Ascending aorta (tissue), 2 donors: ENCODE results near the gene CCL5. TPM values are rescaled to one million over a fixed set of nuclear protein-coding genes. Genes with fewer than 3 reads are reported as not detected.

Experiments
- DNase-seq, 2 donors: peaks; one replicate each; pipeline ENCODE4 v3.0.0-alpha.2; 2019; ENCODE audit warnings: low spot score in 2 of 2
- H3K27ac ChIP-seq, 2 donors: fragments of 200-600 bp; sonication (generic); one replicate each; pipeline ENCODE4 v1.5.1; 2016 to 2017; ENCODE audit warnings: mild to moderate bottlenecking in 1 of 2
- H3K27me3 ChIP-seq: fragments of 200-600 bp; sonication (generic); one replicate; pipeline ENCODE4 v1.5.1; 2017
- H3K36me3 ChIP-seq, 2 donors: fragments of 200-600 bp; sonication (generic); one replicate each; pipeline ENCODE4 v1.5.1; 2016
- H3K4me1 ChIP-seq, 2 donors: fragments of 200-600 bp; sonication (generic); one replicate each; pipeline ENCODE4 v1.5.1; 2016 to 2017; ENCODE audit warnings: mild to moderate bottlenecking in 1 of 2
- H3K4me3 ChIP-seq, 2 donors: fragments of 200-600 bp; sonication (generic); one replicate each; pipeline ENCODE4 v1.5.1; 2016 to 2017; ENCODE audit warnings: mild to moderate bottlenecking in 1 of 2
- H3K9me3 ChIP-seq, 2 donors: fragments of 200-600 bp; sonication (generic); one replicate each; pipeline ENCODE4 v1.5.1; 2016
- CTCF ChIP-seq, 3 experiments: fragments of 200-600 bp in 2 of 3; fragments of 450-650 bp in 1 of 3; sonication (generic) in 2 of 3; IDR thresholded peaks; one replicate each; pipeline ENCODE4 v1.5.1; 2016 to 2019; ENCODE audit warnings: antibody characterized with exemption in 3 of 3, mild to moderate bottlenecking in 1 of 3, moderate library complexity in 1 of 3
- intact Hi-C: fragments of 100-400 bp; cut with DNase I; formaldehyde crosslinking; loops from one replicate; pipeline ENCODE4 v1.15.1; 2023
- total RNA-seq: library from RNA; depleted of rRNA; stranded (reverse); fragments of >200 nt; gene quantifications from one replicate; pipeline ENCODE4 v1.1.0, GENCODE V29; 2016

The CCL5 gene
- total RNA-seq, 1 donor from 2014 or later = 43.2 TPM

GRCh38 chr17:35846055-35846809 is 33.9 kb downstream of the CCL5 start:
- Histone ChIP-seq H3K27ac (no peak overlapping the region), H3K36me3 (peaks cover 63 to 80% of the 10 kb centered on the region in 2 donors), H3K27me3 (no peaks in the 10 kb centered on the region), H3K9me3 (no peaks in the 10 kb centered on the region), H3K4me1 (no peaks in the 10 kb centered on the region), H3K4me3 (no peak overlapping the region)
- intact Hi-C loops = no loop called here
- no peak for DNase-seq
- no peak for TF ChIP-seq CTCF (IDR thresholded peaks at IDR 0.05)

- H3K9me3 ChIP-seq = no peaks in the 10 kb centered on the region
- H3K4me3 ChIP-seq = no peak overlapping the region
- H3K27me3 ChIP-seq = no peaks in the 10 kb centered on the region
- no peak for DNase-seq
- H3K36me3 ChIP-seq = peaks cover 77 to 90% of the 10 kb centered on the region in 2 donors
- TF ChIP-seq CTCF (IDR thresholded peaks at IDR 0.05) = no peak
- no peaks in the 10 kb centered on the region for H3K4me1 ChIP-seq
- no peak overlapping the region for H3K27ac ChIP-seq
- intact Hi-C loops = no loop called here
Observed at GRCh38 chr17:35844547-35844946, 35.6 kb downstream of the CCL5 start.

- H3K9me3 ChIP-seq = no peaks in the 10 kb centered on the region
- H3K27me3 ChIP-seq = no peaks in the 10 kb centered on the region
- intact Hi-C loops = no loop called here
- no peak for TF ChIP-seq CTCF (IDR thresholded peaks at IDR 0.05)
- H3K36me3 ChIP-seq = peaks cover 84 to 94% of the 10 kb centered on the region in 2 donors
- no peaks in the 10 kb centered on the region for H3K4me1 ChIP-seq
- no peak overlapping the region for H3K27ac ChIP-seq
- no peak overlapping the region for H3K4me3 ChIP-seq
- no peak for DNase-seq
Observed at GRCh38 chr17:35843698-35844097, 36.5 kb downstream of the CCL5 start.

GRCh38 chr17:35842239-35842638 is 37.9 kb downstream of the CCL5 start:
- Histone ChIP-seq H3K4me1 (no peaks in the 10 kb centered on the region), H3K27ac (no peak overlapping the region), H3K9me3 (no peaks in the 10 kb centered on the region), H3K36me3 (peaks cover 87 to 97% of the 10 kb centered on the region in 2 donors), H3K27me3 (no peaks in the 10 kb centered on the region), H3K4me3 (no peak overlapping the region)
- intact Hi-C loops = no loop called here
- TF ChIP-seq CTCF (IDR thresholded peaks at IDR 0.05) = no peak
- no peak for DNase-seq

GRCh38 chr17:35841505-35841904 is 38.7 kb downstream of the CCL5 start:
- no peak for TF ChIP-seq CTCF (IDR thresholded peaks at IDR 0.05)
- intact Hi-C loops = no loop called here
- H3K4me3 ChIP-seq = no peak overlapping the region

More at GRCh38 chr17:35841505-35841904, 38.7 kb downstream of the CCL5 start:
- Histone ChIP-seq H3K27me3 (no peaks in the 10 kb centered on the region), H3K9me3 (no peaks in the 10 kb centered on the region), H3K27ac (no peak overlapping the region), H3K36me3 (peaks cover 87 to 98% of the 10 kb centered on the region in 2 donors), H3K4me1 (no peaks in the 10 kb centered on the region)
- no peak for DNase-seq
